NCI-H510A (cell line): ENCODE data around the gene MAPKAPK3.
"Not testable (repeated sequence)": the region's sequence is repeated elsewhere in the genome, so short reads cannot be mapped to it uniquely, and the experiment has no call there.

Experiments
- DNase-seq: peaks from one replicate; lab custom pipeline; 2025; lab: John Stamatoyannopoulos, UW

The MAPKAPK3 gene

GRCh38 chr3:50656417-50657195, 39.7 kb downstream of the MAPKAPK3 start:
- DNase-seq: no peak

- DNase-seq: no peak
These were observed 40.5 kb downstream of the MAPKAPK3 start for GRCh38 chr3:50657407-50657806.

GRCh38 chr3:50657816-50658215, 40.9 kb downstream of the MAPKAPK3 start:
- no peak for DNase-seq

GRCh38 chr3:50658416-50658815, 41.5 kb downstream of the MAPKAPK3 start:
- DNase-seq: no peak

- no peak for DNase-seq
These were observed 41.9 kb downstream of the MAPKAPK3 start for GRCh38 chr3:50658831-50659230.

- no peak for DNase-seq
These were observed 43.4 kb downstream of the MAPKAPK3 start for GRCh38 chr3:50660386-50660785.

GRCh38 chr3:50661321-50661837, 44.4 kb downstream of the MAPKAPK3 start:
- no peak for DNase-seq

- no peak for DNase-seq
These were observed 45.5 kb downstream of the MAPKAPK3 start for GRCh38 chr3:50662408-50662807.

GRCh38 chr3:50665081-50665840, 48.3 kb downstream of the MAPKAPK3 start:
- no peak for DNase-seq

GRCh38 chr3:50665841-50666115, 48.8 kb downstream of the MAPKAPK3 start:
- not testable (repeated sequence) for DNase-seq

- no peak for DNase-seq
These were observed 49.9 kb downstream of the MAPKAPK3 start for GRCh38 chr3:50666837-50667236.

- DNase-seq: peak; percentile 58
These were observed 54.4 kb downstream of the MAPKAPK3 start for GRCh38 chr3:50671331-50671730.

GRCh38 chr3:50672656-50673055, 55.7 kb downstream of the MAPKAPK3 start:
- no peak for DNase-seq

GRCh38 chr3:50673931-50674330, 57.0 kb downstream of the MAPKAPK3 start:
- no peak for DNase-seq

GRCh38 chr3:50674349-50675178, 57.6 kb downstream of the MAPKAPK3 start, which contains the start of gene DOCK3:
Gene DOCK3, plus strand, starts transcription at chr3:50674927. Its CDS starts 337 bp downstream, at chr3:50675264.
- DNase-seq: peak; percentile 12

GRCh38 chr3:50675179-50676030, 58.5 kb downstream of the MAPKAPK3 start:
- DNase-seq: peak; percentile 10

GRCh38 chr3:50676031-50676705, 59.2 kb downstream of the MAPKAPK3 start:
- DNase-seq: no peak

GRCh38 chr3:50687127-50687751, 70.3 kb downstream of the MAPKAPK3 start:
- DNase-seq: no peak

GRCh38 chr3:50687916-50688315, 71.0 kb downstream of the MAPKAPK3 start:
- DNase-seq: no peak

- not testable (repeated sequence) for DNase-seq
These were observed 71.7 kb downstream of the MAPKAPK3 start for GRCh38 chr3:50688602-50689001.
